ENCODE measurements around the gene PTCSC3. TPM values are rescaled to one million over a fixed set of nuclear protein-coding genes. Genes with fewer than 3 reads are reported as not detected.

Gene PTCSC3
- total and polyA plus RNA-seq, 10 of the 15 experiments (the other 5 are each of a cell fraction or from before 2014, with no cell fraction given): not detected

GRCh38 chr14:36217027-36217426 is 40.5 kb upstream of the PTCSC3 start (continued):
- TF ChIP-seq CTCF (IDR thresholded peaks at IDR 0.05 in 2 of 3, conservative IDR thresholded peaks at IDR 0.05 in 1 of 3; ENCODE audit: control insufficient read depth in 2 of 3, extremely low read depth in 1 of 3, insufficient read depth in 1 of 3, low read depth in 3 of 3, low read length in 3 of 3) (no peak), ZNF24 (IDR thresholded peaks at IDR 0.05) (no peak)

- Histone ChIP-seq H3K4me1 (ENCODE audit: control insufficient read depth, insufficient read depth, low read length) (no peaks in the 10 kb centered on the region), H3K27me3 (replicated peaks in 1 of 2; ENCODE audit: control insufficient read depth in 2 of 2, insufficient read depth in 2 of 2, low read length in 1 of 2) (no peaks in the 10 kb centered on the region; a peak in 2 of 4 replicates), H2AFZ (ENCODE audit: control insufficient read depth, low read depth, low read length) (no peak overlapping the region), H3K4me2 (ENCODE audit: control insufficient read depth, insufficient read depth) (no peak overlapping the region), H3K79me2 (ENCODE audit: control insufficient read depth, insufficient read depth, low read length) (no peaks in the 10 kb centered on the region), H4K20me1 (ENCODE audit: control insufficient read depth, insufficient read depth) (no peaks in the 10 kb centered on the region), H3K9ac (ENCODE audit: control insufficient read depth, insufficient read depth, low read length) (no peak overlapping the region), H3K36me3 (ENCODE audit: control insufficient read depth in 2 of 2, insufficient read depth in 2 of 2, low read length in 1 of 2) (no peaks in the 10 kb centered on the region), H3K27ac (ENCODE audit: control insufficient read depth, insufficient read depth) (no peak overlapping the region), H3K9me3 (replicated peaks; ENCODE audit: control insufficient read depth, insufficient read depth, low read length) (no peaks in the 10 kb centered on the region), H3K4me3 (no peak overlapping the region)
- no peak for TF ChIP-seq ZNF274 (IDR thresholded peaks at IDR 0.05; ENCODE audit: insufficient read depth, insufficient read length)
- no peak for TF ChIP-seq IRF5 (IDR thresholded peaks at IDR 0.05; ENCODE audit: borderline replicate concordance)
- no peak for TF ChIP-seq E4F1 (IDR thresholded peaks at IDR 0.05; ENCODE audit: borderline replicate concordance, partially characterized antibody)
- no peak for TF ChIP-seq BACH1 (IDR thresholded peaks at IDR 0.05; ENCODE audit: borderline replicate concordance)
- no peak for TF ChIP-seq PAX5 (IDR thresholded peaks at IDR 0.05; ENCODE audit: borderline replicate concordance, low read depth, low read length)
- no peak for TF ChIP-seq HDAC2 (IDR thresholded peaks at IDR 0.05)
- TF ChIP-seq POLR2AphosphoS2 (IDR thresholded peaks at IDR 0.05; ENCODE audit: low read depth, low read length): no peak
- no peak for TF ChIP-seq CEBPB (IDR thresholded peaks at IDR 0.05; ENCODE audit: borderline replicate concordance in 1 of 2, low read depth in 2 of 2, low read length in 2 of 2)
- TF ChIP-seq ZBTB33 (IDR thresholded peaks at IDR 0.05): no peak
- TF ChIP-seq POLR2A (IDR thresholded peaks at IDR 0.05; ENCODE audit: low read depth, low read length): no peak
- TF ChIP-seq TARDBP (IDR thresholded peaks at IDR 0.05; ENCODE audit: borderline replicate concordance): no peak
- TF ChIP-seq ELK1 (IDR thresholded peaks at IDR 0.05; ENCODE audit: low read depth, low read length): no peak
- TF ChIP-seq TCF3 (IDR thresholded peaks at IDR 0.05; ENCODE audit: borderline replicate concordance, insufficient read depth, low read depth, low read length): no peak
- ATAC-seq: no peak
- in situ Hi-C loops (cut with MboI): no loop called here
- WGBS (ENCODE audit: insufficient coverage, insufficient replicate concordance, low lambda C conversion rate, missing lambda C conversion rate): 38% methylated on average over 3 of the region's 3 CpGs
- intact Hi-C loops (cut with micrococcal nuclease; ENCODE audit: unreplicated experiment): no loop called here
- DNase-seq (ENCODE audit: low read depth, low spot score): no peak
- ChIA-PET RAD21 (ENCODE audit: unreplicated experiment) (no interaction called here), POLR2A (no interaction called here), SMC1A (ENCODE audit: uncharacterized antibody, unreplicated experiment) (no interaction called here), CTCF (no interaction called here)
- no peak for FAIRE-seq
- BruUV-seq (replicated peaks): no TSS peak
Measured at GRCh38 chr14:36215217-36215598, 38.7 kb upstream of the PTCSC3 start.
